NCI-H2196 (cell line): ENCODE data around the gene ACER2.

Experiments used
- DNase-seq: peaks from one replicate; lab custom pipeline; 2025; ENCODE audit not compliant: unreplicated experiment; lab: John Stamatoyannopoulos, UW

ACER2 gene

GRCh38 chr9:19451240-19452087 is 42.7 kb downstream of the ACER2 start:
- no peak for DNase-seq

DNA sequence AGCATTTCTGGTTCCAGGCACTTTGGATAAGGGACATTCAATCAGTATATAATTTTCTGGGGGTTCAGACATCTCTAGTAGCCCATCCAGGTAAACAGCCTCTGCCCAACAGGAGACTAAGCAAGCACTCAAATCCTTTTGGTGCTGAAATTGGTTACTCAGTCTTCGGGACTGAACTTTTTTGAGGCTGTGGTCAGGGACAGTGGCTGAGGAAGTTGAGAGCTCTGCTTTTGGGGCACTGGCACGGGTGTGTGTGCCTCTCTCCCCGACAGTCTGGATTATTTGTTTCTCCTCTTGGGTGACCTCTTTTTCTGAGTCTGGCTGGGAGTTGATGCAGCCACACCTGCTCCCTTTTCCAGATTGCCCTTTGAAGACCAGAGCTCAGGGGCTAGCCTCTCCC is 47.6 kb downstream of the ACER2 start:
- no peak for DNase-seq

GRCh38 chr9:19456996-19457692 is 48.3 kb downstream of the ACER2 start:
- DNase-seq, result peak; percentile 78

GRCh38 chr9:19457693-19458009 is 48.8 kb downstream of the ACER2 start:
- no peak for DNase-seq

DNA sequence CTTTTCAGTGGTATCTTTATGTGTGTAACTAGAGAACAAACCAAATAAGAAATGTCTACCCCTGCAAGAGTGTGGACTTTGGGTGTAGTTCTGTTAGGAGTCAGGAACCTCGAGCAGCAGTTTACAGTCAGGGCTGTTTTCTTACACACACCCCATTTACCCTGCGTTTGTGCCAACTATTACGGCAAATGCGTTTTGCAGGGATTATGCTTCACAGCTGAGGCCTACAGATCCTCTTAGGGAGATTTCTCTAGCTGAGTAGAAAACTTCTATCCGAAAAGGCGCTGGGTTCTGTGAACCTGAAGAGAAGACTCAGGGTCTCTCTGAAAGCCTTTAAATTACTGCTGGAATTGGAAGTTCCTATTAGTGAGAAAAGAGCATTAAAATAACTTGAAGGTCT is 51.4 kb downstream of the ACER2 start:
- no peak for DNase-seq

DNA sequence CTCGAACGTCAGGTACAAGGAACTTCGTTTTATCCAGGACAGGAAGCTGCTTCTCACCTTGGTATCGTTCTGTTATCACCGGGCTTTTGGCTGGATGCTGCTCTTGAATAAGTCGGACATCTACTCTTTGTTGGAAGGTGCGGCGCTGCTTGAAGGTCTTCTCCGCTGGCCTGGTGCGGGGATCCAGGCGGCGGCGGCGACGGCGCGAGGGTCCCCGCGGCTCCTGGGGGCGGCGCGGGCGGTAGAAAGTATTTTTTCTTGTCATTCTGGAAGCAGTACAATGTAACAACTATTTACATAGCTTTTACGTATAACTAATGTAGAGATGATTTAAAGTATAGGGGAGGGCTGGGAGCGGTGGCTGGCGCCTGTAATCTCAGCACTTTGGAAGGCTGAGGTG is 52.3 kb downstream of the ACER2 start:
- no peak for DNase-seq

GRCh38 chr9:19464061-19464763 is 55.4 kb downstream of the ACER2 start:
- DNase-seq, result no peak

- DNase-seq, result no peak
Measured at GRCh38 chr9:19464764-19465585, 56.2 kb downstream of the ACER2 start.

DNA sequence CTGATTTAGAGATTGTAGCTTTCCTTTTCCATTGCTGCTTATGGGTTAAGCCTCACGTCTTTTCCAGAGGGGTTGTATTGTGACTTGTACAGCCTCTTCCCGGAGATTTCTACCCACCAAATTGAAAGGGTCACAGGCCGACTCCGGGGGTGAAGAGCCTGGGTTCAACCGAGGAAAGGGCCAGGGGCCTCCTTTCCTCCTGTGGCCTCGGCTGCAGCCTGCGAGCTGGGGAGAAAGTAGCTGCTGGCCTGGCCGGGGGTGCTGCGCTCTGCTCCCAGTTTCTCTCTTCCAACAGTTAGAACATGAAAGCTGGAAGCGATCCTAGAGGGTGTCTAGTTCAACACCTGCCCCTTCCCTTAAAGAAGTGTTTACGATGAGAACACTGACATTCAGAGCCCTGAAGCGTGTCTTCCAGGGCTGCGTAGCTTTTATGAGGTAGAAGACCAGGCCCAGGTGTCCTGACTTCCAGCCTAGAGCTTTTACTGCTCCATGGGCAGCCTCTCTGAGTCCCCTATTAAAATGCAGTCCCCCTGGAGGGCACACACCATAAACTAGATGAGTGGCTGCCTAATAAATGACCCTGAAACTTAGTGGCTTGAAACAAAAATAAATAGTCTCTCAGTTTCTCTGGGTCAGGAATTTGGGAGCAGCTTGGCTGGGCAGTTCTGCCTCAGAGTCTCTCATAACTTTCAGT is 56.9 kb downstream of the ACER2 start:
- DNase-seq, result no peak

DNA sequence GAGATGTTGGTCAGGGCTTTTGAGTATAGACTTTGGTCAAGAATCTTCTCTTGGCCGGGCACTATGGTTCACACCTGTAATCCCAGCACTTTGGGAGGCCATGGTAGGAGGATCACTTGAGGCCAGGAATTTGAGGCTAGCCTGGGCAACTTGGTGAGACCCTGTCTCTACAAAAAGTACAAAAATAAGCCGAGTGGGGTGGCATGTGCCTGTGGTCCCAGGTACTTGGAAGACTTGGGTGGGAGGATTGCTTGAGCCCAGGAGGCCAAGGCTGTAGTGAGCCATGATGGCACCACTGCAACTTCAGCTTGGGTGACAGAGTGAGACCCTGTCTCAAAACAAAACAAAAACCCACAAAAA is 57.5 kb downstream of the ACER2 start:
- no peak for DNase-seq

DNA sequence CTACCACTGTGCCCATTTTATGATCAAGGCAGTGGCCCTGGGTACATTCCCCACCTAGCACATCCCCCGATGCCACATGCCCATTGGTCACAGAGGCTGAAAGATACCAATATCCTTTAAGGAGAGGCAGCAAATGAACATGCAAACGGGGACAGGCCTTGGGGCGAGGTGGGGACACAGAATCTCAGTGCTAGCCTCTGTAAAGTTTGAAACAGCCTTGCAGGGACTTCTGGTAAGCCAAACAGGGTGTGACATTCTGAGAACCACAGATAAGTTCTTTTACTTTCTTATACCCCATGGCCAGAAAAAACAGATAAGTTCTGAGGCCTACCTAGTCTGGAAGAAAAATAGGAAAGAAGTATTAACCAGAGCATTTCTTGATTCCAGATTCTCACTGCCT is 60.5 kb downstream of the ACER2 start:
- no peak for DNase-seq

DNA sequence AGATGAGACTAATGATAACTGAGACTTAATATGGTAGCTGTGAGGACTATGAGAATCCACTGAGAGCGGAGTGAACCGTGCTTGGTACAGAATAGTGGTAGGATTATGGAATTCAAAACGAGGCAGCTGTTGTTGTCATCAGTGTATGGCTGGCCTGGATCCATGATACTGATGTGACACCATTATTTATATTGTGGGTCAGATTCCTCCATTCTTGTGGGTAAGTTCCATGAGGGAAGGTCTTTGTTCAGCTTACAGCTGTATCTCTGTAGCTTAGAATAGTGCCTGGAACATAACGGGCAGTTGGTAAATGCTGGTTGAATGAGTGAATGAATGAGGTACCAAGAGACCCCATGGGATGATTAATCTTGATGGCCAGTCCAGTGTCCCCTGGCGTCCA is 61.8 kb downstream of the ACER2 start:
- DNase-seq, result no peak

DNA sequence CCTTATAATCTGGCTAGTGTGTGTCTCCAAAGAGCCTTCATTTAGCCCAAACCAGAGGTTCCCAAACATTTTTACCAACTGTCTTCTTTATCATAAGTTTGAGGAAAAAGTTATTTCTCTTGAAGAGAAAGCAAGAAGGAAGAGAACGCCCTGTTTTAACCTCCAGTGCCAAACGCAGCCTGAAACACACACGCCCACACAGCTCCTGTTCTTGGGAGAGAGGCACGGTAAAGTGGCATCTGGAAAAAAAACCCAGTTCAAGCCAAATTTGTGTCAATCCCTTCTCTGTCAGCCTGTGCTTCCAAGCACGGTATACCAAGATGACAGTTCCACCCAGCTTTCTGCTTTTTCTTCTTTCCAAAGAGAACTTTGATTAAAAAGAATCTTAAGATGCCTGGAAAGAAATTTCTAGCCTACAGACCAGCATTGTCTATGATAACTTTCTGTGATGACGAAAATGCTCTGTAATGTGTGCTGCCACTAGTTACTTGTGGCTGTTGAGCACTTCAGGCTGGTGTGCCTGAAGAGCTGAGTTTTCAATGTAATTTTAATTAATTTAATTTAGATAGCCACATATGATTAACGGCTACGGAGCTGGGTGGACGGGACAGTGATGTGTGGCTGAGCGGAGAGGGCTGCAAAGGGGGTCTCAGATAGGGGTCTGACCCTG is 62.3 kb downstream of the ACER2 start:
- DNase-seq, result no peak

DNA sequence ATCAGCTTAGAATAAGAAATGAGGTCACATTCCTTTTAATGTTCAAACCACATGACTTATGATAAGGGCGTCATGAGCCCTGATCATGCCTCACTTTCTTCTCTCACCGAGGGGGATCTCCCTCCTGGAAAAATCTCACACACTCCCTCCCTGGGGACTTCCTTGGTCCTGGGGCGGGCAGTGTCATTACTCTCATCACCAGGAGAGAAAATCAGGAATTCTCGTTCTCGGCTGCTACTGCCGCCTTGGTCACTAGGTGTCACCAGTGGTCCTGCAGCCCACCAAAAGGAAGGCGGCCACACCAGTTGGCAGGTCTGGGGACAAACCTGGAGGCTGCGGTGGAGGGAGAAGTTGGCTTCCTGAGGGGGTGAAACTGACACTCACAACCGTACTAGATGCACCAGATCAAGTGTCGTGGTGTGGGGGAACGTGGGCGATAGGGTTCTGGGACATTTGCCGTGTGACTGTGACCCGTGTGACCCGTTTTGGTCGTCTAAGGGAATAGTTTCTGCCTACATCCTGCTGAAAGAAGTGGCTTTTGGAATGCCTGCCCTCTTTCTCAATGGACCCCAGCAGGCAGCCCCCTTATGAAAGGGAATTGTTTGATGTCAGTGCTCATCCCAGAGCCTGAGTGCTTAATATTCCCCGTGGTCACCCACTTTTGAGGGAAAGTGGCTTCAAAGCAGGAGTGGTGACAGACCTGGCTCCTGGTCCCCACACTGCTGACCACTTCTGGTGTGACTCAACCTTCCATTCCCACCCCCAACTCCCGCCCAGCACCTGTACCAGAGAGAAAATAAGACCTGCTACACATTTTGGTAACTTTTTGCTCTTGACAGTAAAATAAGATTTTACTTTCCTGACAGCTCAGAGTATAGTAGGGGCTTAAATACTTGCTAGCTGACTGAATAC is 63.2 kb downstream of the ACER2 start:
- peak; percentile 28 for DNase-seq

DNA sequence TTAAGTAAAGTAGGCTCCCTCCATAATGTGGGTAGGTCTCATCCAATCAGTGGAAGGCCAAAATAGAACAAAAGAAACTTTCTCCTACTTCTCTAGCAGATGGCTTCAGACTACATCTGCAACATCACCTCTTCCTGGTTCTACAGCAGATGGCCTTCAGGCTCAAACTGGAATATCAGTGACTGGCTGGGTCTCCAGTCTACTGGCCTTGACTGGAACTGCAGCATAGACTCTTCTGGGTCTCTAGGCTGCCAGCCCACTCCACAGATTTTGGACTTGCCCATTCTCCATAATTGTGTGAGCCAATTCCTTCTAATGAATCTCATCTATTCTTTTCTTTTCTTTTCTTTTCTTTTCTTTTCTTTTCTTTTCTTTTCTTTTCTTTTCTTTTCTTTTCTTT is 64.8 kb downstream of the ACER2 start:
- DNase-seq, result no peak

GRCh38 chr9:19479874-19480273 is 71.1 kb downstream of the ACER2 start:
- no peak for DNase-seq

GRCh38 chr9:19480345-19480744 is 71.5 kb downstream of the ACER2 start:
- no peak for DNase-seq

- DNase-seq, result no peak
Measured at GRCh38 chr9:19481121-19481870, 72.5 kb downstream of the ACER2 start.
